ENCODE measurements around the gene MARCKS.

DNA sequence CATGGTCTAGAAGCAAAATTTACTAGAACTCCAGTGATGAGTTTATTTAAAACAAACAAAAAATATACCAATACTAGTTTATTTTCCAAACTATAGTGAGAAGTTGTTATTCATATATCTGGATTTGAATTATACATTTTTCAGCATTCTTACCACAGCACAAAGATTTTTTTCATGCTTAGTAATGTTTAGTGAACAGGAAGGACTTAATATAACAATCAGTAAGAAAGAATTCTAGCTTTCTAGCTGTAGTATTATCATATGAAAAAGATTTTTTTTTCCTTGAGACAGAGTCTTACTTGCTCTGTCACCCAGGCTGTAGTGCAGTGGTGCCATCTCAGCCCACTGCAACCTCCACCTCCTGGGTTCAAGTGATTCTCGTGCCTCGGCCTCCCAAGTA, 13.8 kb downstream of the MARCKS start:
- TF ChIP-seq, protein P1, sequence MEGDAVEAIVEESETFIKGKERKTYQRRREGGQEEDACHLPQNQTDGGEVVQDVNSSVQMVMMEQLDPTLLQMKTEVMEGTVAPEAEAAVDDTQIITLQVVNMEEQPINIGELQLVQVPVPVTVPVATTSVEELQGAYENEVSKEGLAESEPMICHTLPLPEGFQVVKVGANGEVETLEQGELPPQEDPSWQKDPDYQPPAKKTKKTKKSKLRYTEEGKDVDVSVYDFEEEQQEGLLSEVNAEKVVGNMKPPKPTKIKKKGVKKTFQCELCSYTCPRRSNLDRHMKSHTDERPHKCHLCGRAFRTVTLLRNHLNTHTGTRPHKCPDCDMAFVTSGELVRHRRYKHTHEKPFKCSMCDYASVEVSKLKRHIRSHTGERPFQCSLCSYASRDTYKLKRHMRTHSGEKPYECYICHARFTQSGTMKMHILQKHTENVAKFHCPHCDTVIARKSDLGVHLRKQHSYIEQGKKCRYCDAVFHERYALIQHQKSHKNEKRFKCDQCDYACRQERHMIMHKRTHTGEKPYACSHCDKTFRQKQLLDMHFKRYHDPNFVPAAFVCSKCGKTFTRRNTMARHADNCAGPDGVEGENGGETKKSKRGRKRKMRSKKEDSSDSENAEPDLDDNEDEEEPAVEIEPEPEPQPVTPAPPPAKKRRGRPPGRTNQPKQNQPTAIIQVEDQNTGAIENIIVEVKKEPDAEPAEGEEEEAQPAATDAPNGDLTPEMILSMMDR (IDR thresholded peaks at IDR 0.05) = no peak
- no peak for TF ChIP-seq TCF7L2 (IDR thresholded peaks at IDR 0.05; ENCODE audit: low read depth, low read length)
- TF ChIP-seq, protein P2, sequence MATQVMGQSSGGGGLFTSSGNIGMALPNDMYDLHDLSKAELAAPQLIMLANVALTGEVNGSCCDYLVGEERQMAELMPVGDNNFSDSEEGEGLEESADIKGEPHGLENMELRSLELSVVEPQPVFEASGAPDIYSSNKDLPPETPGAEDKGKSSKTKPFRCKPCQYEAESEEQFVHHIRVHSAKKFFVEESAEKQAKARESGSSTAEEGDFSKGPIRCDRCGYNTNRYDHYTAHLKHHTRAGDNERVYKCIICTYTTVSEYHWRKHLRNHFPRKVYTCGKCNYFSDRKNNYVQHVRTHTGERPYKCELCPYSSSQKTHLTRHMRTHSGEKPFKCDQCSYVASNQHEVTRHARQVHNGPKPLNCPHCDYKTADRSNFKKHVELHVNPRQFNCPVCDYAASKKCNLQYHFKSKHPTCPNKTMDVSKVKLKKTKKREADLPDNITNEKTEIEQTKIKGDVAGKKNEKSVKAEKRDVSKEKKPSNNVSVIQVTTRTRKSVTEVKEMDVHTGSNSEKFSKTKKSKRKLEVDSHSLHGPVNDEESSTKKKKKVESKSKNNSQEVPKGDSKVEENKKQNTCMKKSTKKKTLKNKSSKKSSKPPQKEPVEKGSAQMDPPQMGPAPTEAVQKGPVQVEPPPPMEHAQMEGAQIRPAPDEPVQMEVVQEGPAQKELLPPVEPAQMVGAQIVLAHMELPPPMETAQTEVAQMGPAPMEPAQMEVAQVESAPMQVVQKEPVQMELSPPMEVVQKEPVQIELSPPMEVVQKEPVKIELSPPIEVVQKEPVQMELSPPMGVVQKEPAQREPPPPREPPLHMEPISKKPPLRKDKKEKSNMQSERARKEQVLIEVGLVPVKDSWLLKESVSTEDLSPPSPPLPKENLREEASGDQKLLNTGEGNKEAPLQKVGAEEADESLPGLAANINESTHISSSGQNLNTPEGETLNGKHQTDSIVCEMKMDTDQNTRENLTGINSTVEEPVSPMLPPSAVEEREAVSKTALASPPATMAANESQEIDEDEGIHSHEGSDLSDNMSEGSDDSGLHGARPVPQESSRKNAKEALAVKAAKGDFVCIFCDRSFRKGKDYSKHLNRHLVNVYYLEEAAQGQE (IDR thresholded peaks at IDR 0.05; ENCODE audit: insufficient read depth in 1 of 2, low read depth in 2 of 2, low read length in 1 of 2) = no peak

Measured in Panc1 (cell line).